Middle frontal gyrus (tissue), 1 donor: Measurements from ENCODE around the gene DAP3.
"Not testable (repeated sequence)": the region's sequence is repeated elsewhere in the genome, so short reads cannot be mapped to it uniquely, and the experiment has no call there.

ENCODE experiments used
- DNase-seq: peaks from one replicate; pipeline ENCODE4 v3.0.0-alpha.2; 2015; ENCODE audit warnings: low spot score; ENCODE audit errors: extremely low spot score

Gene DAP3

DNA sequence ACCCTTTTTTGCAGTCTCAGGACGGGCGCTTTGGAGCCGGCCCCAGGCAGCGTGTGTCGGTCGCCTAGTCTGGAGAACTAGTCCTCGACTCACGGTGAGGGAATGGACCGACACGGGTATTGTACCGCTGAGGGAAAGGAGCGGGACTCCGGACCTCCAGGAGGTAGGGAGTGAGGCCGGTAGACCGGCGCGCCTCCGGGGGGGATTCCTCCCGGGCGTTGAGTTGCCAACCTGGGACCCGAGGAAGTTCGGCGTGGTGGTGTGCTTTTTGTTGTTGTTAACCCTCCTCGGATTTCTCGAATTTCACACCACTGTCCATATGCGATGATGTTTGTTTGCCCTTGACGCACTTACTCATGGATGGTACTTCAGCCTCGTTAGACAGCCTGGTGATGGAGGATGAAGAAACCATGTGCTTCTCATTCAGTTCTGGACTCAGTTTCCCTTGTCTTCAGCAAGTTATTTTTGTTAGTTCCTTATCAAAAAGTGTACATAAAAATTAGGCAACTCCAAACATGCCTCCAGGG lies at the start of gene DAP3:
TSS of gene DAP3 (plus strand) at position 11 of the 527 bp plus-strand sequence. CDS start 20,689 bp downstream, outside the sequence.
- DNase-seq, result peak; percentile 40

DNA sequence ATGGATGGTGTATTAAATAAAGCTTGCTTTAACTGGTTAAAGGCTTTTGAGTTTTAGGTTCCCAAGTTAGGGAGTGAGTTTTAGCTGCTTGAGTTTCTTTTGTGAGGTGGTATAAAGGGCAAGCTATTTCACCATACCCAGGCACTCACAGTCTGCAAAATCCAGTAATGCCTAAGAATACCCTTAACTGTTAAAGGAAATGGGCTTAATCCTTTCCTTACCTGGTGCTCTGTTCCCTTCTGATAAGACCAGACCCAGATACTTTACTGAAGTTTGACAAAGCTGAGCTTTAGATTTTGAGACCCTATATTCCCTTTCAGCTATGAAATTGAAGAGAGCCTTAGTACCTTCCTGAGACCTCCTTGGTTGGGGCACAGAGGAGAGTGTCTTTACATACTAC lies 48.5 kb upstream of the DAP3 start:
- DNase-seq, result no peak

DNA sequence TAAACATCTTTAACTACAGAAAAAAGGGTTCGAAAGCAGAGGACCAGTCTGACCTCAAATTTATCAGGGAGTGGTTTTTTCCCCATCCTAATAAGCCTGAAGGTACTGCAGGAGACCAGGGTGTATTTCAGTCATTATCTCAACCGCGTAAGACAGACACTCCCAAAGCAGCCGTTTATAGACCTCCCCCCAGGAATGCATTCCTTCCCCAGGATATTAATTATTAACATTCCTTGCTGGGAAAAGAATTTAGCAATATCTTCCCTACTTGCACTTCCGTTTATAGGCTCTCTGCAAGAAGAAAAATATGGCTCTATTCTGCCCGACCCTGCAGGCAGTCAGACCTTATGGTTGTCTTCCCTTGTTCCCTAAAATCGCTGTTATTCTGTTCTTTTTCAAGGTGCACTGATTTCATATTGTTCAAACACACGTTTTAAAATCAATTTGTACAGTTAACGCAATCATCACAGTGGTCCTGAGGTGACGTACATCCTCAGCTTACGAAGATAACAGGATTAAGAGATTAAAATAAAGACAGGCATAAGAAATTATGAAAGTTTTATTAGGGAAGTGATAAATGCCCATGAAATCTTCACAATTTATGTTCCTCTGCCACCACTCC lies 46.2 kb upstream of the DAP3 start:
- not testable (repeated sequence) for DNase-seq

DNA sequence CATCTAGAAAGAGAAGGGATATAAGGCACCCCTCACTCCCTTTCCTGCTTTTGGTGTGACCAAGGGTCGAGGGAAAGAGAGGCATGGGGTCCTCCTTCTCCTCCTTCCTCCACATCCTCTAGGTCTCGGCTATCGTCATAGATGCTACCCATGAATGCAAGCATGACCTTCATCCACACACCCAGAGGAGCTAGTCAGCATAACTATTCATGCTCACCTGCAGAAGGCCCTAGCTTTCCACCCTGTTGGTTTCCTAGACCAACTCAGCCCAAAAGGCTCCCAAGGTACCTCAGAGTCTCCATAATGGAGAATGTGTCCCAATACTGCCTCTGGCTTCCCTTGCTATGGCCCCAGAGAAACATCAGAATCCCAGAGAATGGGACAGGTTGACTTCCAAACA lies 45.7 kb upstream of the DAP3 start:
- DNase-seq, result no peak

DNA sequence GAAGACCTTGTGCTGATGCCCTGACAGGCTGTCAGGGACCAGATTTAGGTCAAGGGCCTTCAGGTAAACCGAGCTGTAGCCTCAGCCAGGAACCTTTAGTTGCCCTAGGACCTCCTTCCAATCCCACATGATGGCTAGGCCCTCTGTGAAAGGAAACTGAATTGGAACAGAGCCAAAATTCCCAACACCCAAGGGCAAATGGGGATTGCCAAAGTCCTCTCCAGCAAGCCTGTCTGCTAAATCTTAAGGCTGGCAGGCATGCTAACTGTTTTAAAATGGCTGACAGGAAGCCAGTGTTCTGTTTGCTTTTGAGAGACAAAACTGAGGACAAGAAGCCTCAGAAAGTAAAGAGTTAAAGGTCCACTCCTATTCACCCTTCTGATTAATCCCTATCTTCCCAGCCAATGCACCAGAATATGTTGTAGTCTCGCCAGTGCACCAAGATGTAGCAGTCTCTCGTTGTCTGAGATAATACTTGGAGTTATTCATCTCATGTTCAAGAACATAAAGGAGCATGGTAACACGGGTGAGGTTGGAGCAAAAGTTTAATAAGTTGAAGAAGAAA lies 43.8 kb upstream of the DAP3 start:
- no peak for DNase-seq

DNA sequence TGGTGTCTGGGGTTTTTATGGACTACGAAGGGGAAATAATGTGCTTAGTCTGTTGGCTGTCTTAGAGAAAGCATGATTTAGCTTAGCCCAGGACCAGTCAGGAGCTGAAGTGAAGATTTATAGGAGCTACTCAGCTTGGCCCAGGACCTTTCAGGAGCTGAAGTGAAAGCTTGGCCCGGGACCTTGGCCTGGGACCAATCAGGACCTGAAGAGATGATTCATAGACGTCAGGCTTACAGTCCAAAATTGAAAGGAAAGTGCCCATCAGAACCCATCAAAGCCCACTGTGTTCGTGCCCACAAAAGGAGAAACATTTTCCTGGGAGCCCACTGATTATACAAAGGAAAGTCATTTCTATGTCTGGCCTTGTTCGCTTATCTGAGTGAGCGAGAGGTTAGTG lies 43.2 kb upstream of the DAP3 start:
- no peak for DNase-seq

DNA sequence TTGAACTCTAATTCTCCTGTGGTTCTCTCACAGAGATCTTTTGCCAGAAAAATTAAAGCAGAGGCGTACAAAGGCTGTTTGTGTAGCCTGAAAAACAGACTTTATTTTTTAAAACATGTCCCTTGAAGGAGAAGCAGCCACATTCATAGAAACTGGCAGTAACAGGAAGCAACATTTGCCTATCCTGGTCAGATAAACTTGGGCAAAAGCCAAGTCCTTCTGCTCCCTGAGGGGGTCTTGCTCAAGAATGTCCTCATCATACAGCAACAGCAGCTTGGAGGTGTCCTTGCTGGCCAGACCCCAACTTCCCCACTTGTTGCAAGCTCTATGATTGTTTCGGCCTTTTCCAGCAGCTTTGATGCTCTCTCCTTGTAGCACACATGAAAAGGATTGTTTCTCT lies 42.6 kb upstream of the DAP3 start:
- no peak for DNase-seq

DNA sequence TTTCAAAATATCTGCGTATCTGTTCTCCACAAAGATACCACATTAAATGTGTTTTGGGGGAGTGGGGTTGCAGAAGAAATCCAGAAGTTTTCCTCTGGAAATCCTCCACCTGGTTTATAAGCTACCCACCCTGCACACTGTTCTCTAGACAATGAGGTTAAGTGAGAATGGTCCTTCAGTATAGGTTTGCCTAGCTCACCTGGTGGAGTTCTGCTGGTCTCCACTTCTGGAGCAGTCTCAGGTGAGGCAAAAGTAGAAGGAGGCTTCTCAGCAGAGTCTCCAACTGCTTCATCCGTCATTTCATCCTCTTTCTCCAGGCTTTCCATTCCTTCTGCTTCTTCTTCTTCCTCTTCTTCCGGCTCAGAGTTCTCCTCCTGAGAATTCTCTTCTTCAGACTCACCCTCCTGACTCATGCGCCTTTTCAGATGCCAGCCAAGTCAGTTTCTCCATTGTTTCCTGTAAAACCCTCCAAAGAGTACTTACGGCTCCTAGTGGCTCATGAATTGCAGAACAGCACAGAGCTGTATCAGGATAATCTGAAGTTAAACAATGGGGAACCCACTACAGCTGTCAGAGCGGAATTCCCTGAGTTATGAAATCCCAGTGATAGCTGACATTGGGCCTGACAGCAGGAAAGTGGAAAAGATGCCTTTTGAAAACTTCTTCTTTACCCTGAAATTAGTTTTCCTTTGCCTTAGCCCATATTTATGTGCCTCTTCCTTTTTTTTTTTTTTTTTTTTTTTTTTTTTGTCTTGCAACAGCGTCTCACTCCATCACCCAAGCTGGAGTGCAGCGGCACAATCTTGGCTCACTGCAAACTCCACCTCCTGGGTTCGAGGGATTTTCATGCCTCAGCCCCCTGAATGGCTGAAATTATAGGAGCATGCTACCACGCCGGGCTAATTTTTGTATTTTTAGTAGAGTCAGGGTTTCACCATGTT lies 40.4 kb upstream of the DAP3 start:
- peak; percentile 18 for DNase-seq

DNA sequence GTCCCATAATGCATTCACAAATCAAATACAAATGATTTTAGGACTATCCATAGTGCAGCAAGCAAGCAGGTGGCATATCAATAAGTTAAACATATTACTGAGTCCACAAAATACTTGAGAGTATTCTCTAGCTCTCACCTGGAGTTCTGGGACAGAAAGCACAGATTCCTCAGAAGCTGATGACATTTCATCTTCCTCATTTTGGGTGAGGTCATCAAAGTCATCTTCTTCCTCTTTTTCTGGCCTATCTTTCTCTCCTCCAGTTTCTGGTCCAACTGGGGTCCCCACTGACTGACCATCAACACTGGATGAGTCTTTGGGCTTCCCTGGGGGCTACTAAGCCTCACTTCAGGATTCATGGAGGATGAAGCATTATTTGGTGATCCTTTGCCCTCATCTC lies 39.2 kb upstream of the DAP3 start:
- DNase-seq, result no peak

DNA sequence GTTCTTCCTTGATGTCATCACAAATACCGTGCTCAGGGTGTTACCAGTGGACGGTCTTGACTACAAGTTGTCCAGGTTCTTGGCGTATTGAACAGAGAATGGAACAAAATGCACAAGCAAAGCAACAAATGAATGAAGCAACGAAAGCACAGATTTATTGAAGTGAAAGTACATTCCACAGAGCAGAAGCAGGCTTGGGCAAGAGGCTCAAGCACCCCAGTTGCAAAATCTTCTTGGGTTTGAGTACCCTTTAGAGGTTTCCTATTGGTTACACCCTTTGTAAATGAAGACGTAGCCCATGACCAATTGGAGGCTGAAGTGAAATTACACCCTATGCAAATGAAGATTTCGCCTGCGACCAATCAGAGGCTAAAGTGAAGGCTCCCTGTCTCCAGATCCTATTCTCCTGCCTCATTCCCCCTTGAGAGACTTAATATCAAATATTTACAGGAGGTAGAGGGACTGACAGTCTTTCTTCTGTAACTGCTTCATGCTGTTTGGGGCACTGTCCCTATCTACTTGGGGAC lies 38.6 kb upstream of the DAP3 start:
- no peak for DNase-seq

DNA sequence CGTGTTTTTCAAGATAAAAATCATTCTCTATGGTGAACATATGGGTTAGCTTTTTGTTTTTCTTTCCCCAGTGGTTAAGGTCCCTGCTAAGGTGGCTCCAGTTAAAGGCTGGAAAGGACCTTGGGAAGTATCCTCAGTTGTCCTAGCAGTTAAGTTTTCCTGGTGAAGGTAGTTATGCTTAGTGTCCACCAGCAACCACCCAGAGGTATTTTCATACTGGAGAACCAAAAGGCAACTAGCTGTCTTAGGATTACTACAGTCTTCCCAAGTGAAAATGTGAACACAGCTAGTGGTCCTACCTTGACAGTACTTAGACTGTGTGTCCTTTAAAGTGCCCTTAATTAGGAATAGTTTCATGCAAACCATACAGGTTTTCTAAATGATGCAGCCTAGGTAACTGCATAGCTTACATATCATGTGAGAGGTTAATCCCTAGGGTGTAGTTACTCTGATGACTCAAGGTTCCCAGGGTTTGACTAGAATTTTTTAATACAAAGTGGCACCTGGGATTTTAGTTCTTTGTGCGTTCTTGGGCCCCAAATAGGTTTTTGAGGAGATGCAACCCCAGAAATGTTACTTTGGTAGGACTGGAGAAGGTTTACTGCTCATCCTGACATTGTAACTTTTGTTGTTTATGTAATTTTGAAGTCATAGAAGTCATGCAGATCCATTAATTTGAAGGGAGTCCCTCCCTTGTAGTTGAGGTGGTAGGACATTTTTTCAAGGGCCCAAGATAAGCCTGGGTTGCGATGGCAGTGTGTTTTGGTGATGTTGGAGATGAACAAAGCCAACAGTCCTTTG lies 36.8 kb upstream of the DAP3 start:
- DNase-seq, result no peak

DNA sequence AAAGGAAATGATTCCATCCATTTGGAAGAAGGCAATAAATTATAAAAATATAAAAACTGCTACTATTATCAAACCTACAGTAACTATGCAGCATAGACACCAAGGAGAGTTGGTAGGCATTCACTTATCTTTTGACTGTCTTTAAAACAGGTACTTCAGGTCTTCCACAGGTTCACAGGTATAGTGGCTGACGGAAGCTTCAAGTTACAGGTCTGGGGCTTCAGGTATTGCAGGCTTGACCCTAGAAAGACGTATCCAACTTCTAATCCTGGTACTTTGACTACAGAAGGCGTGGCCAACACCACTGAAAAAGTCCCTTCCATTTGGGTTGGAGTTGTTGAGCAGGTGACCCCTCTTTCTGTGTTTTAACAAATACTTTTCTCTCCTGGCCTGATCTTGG lies 35.9 kb upstream of the DAP3 start:
- no peak for DNase-seq

DNA sequence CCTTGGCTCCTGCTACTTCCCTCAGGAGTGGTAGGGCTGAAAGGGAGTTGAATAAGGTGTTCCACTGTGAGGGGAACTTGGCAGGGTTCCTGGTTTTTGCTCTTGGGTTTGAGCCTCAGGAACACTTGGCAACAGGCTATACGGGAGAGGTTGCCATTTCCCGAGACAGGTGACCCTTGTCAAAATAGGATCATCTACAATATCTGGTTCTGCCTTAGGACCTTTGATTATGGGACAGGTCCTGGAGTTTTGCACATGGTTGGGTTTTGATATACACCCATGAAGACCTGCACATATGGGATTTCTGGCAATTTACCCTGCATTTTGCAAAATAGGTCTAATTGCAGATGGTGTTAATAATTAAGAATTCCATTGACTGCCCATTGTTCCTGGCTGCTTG lies 31.4 kb upstream of the DAP3 start:
- no peak for DNase-seq

DNA sequence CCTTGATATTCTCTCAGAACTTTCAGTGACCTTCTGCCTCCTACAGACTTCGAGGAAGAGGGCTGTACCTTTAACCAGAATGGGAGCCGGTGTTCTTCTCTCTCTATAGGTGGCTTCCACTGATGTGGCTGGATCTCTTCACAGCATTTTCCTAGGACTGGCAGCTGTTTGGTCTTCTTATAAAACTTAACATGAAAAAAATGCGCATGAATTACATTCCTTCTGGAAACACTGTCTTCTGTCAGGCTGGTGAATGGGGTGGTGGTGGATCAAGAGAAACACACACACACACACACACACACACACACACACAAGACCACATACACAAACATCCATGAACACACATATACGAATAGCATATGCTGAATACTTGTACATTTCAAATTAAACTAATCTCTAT lies 27.7 kb upstream of the DAP3 start:
- not testable (repeated sequence) for DNase-seq

DNA sequence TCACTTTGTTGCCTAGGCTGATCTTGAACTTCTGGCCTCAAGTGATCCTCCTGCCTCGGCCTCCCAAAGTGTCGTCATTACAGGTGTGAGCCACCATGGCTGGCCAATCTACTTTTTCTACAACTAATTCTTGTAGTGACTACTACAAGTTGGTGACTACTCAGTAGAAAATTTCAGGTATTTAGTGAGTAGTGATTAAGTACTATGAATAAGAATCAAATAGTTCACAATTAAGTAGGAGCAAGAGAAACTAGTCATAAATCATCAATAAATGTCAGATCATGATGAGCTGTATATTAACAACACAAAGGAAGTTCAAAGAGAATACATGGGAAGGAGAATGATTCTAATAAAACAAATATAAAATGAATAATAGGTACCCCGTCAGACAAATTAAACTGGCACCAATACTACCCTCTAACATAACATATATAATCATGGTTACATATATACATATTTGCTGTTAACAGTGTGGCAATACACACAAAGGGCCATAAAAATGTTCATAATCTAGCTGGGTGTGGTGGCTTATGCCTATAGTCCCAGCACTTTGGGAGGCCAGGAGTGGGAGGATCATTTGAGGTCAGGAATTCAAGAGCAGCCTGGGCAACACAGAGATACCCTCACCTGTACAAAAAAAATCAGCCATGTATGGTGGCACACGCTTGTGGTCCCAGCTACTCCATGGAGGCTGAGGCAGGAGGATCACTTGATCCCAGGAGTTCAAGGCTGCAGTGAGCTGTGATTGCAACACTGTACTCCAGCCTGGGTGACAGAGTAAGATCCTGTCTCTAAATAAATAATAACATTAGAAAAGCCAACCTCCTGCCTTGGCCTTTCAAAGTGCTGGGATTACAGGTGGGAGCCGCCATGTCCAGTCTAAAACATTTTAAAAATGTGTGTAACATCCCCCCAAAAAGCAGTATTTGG lies 19.4 kb upstream of the DAP3 start:
- DNase-seq, result no peak

DNA sequence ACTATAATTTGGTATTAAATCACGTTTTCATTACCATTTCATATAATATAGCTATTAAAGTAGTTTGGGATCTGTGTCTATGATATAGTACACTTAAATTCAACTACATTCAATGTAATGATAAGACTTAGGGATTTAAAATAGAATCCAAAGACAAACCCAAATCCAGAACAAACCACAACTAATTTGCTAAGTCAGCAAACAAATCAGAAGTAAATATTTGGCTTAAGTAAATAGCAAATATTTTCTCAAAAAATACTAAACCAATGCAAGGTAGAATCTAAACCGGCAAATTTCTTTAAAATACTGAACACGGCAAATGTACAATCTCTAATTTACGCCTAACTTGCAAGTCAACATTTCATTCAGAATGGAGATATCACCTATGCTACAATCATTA lies 17.1 kb upstream of the DAP3 start:
- DNase-seq, result no peak

DNA sequence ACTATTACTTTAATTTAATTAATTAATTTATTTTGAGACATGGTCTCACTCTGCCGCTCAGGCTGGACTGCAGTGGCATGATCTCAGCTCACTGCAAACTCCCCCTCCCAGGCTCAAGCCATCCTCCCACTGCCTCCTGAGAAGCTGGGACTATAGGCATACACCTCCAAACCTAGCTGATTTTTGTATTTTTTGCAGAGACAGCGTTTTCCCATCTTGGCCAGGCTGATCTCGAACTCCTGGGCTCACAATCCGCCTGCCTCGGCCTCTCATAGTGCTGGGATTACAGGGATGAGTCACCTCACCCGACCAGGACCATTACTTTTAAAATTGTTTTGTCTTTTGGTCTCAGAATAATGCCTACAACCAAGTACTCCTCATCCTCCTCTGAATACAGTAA lies 15.9 kb upstream of the DAP3 start:
- DNase-seq, result no peak

DNA sequence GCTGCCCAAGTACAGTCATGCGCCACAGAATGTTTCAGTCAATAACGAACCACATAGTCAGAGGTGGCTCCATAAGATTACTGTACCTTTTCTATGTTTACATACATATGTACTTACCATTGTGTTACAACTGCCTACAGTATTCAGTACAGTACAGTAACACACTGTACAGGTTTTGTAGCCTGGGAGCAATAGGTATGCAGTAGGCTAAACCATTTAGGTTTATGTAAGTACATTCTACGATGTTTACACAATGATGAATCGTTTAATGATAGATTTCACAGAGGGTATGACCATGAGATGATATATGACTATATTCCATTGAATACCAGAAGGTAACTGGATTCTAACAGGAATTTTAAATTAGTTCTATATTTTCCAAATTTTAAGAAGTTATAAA lies 10.9 kb upstream of the DAP3 start:
- DNase-seq, result no peak

DNA sequence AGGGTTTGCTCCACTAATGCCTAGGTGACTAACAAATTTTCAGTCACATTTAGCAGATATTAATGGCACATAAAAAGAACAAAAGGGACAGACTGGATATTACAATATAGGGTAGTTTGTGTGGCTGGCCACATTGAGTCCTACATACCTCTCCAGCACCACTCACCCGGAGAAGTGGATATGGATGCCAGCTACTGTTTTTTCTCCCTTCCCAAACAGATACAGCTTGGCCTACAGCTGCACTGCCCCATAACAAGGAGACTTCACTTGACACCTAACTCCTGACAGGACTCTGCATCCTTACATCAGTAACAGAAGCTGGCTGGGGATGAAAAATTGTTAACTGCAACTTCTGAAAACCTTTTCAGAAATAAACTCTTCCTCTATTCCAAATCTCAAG lies 9.9 kb upstream of the DAP3 start:
- DNase-seq, result not testable (repeated sequence)

DNA sequence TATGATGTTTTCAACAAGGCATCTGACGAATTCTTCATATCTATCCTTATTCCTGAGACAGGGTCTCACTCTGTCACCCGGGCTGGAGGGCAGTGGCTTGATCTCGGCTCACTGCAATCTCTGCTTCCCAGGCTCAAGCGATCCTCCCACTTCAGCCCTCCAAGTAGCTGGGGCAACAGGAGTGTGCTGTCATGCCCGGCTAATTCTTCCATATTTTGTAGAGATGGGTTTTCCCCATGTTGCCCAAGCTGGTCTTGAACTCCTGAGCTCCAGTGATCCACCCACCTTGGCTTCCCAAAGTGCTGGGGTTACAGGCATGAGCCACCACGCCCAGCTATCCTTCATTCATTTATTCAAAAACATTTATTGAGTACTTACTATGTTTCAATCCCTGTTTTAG lies 8.4 kb upstream of the DAP3 start:
- no peak for DNase-seq
